ENCODE results near the gene ARHGDIB.

- TF ChIP-seq EZH2 (IDR thresholded peaks at IDR 0.05) (no peak), POLR2AphosphoS5 (IDR thresholded peaks at IDR 0.05; ENCODE audit: borderline replicate concordance, low read depth, low read length) (no peak), FOXP2 (optimal IDR thresholded peaks at IDR 0.05; ENCODE audit: control extremely low read depth, extremely low read length, insufficient read depth) (no peak)
Measured at GRCh38 chr12:14901228-14901562, 60.2 kb downstream of the ARHGDIB start.
